HG02970 (cell line): ENCODE data around the gene COPS4.
"Not testable (repeated sequence)": the region's sequence is repeated elsewhere in the genome, so short reads cannot be mapped to it uniquely, and the experiment has no call there.

ENCODE experiments used
- ATAC-seq: cut with Tn5 transposase; IDR thresholded peaks from one replicate; pipeline ENCODE4 v1.9.1; 2021; ENCODE audit warnings: mild to moderate bottlenecking, moderate library complexity, moderate number of reproducible peaks; ENCODE audit not compliant: unreplicated experiment, low FRiP score

COPS4 gene

DNA sequence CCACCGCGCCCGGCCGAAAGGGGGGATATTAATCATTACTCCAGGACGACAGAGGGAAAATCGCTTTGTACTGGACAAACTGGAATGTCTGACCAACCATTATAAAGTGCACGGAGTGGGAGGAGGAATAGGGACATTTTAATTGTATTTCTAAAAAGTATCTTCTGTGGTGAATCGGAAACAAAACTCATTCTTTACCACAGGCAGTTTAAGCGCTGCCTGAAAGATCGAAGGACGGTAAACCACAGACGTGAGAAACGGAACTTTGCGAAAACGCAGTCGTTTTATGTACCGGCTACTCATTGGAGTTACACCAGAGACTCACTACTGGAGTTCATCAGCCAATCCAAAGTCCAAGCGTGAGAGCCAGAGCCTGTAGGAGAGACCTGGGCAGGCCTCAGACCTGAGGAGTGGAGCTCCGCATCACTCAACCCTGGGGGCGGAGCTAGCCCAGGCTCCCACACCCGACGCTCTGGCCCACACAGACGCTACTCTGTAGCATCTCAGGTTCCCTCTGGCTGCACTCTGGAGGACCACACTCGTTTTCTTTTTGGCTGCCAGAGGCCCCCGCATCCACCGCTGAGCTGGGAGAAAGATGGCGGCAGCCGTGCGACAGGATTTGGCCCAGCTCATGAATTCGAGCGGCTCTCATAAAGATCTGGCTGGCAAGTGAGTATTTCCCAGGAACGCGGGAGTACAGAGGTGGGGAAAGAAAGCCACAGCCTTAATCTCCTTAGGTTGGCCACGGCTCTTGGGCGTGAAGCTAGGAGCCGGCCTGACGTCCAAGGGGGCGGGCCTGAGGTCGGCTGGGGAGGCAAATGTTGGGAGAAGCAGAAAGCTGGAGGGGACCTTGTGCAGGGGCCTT is at the start of gene COPS4:
COPS4 (plus strand) TSS at position 554 of the 865 bp plus-strand sequence; CDS start at position 596, 42 bp downstream.
- ATAC-seq: peak; percentile 97

DNA sequence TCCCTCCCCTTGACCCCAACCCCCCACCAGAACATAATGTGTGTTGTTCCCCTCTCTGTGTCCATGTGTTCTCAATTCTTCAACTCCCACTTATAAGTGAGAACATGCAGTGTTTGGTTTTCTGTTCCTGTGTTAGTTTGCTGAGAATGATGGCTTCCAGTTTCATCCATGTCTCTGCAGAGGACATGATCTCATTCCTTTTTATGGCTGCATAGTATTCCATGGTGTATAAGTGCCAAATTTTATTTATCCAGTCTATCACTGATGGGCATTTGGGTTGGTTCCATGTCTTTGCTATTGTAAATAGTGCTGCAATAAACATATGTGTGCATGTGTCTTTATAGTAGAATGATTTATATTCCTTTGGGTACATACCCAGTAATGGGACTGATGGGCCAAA is 47.5 kb upstream of the COPS4 start:
- ATAC-seq: not testable (repeated sequence)

DNA sequence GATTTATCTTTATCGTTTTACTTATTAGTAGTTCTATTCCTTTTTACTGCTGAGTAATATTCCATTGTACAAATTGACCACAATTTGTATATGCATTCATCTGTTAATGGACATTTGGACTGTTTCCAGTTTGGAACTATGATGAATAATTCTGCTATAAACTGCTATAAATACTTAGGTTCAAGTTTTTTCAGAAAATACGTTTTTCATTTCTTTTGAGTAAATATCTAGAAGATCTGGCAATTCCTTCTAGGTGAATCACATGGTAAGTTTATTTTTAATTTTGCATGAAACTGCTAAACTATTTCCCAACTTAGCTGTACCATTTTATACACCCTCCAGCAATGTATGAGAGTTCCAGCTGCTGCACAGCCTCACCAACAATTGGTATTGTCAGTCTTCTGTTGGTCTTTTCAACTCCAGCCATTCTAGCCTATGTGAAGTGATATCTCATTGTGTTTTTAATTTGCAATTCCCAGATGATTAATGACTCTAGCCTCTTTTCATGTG is 46.6 kb upstream of the COPS4 start:
- no peak for ATAC-seq

DNA sequence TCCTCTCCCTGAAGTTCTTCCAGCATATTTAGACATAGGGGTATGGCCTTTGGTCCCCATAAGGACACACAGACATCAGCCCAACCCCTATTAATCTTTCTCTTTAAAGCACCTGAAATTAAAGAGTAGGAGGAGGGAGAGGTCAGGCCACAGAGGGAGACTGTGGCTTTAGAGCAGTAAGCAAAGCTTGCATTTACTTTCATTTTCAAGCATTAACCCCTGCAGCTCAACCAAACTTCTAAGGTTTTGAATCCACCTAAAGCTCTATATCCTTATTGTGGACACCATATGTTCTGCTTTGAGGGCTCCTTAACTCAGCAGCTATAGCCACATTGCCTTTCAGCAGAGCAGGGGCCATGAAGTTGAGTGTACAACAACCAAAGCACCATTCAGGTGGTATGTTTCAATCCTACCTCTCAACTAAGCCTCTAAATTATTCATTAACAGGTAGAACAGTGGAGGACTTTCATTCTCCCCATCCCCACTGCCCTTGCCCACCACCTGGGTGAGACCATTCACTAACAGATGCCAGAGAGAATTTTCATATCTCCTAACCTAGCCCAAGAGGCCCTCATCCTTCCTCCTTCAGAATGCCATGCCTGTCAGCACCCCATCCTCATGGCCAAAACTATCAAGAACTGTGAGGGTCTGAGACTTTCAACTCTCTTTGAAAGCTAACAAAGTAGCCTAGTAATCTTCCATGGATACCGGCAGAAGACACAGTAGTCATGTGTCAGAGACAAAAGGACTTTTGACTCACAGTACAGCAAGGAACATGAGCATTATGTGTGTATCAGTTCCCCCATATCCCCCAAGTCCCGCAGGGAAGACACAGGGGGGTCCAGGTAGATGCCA is 45.2 kb upstream of the COPS4 start:
- no peak for ATAC-seq

DNA sequence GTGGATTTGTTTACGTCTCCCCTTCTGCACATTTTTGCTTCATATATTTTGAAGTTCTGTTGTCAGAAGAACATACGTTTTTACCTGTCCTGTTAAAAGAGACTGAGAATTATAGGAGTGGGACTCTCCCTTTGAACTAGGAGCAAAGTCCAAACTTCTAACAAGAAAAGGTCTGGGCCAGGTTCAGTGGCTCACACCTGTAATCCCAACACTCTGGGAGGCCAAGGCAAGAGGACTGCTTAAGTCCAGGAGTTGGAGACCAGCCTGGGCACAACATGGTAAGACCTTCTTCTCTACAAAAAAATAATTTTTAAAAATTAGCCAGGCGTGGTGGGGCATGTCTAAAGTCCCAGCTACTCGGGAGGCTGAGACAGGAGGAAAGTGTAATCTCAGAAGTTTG is 40.1 kb upstream of the COPS4 start:
- no peak for ATAC-seq

DNA sequence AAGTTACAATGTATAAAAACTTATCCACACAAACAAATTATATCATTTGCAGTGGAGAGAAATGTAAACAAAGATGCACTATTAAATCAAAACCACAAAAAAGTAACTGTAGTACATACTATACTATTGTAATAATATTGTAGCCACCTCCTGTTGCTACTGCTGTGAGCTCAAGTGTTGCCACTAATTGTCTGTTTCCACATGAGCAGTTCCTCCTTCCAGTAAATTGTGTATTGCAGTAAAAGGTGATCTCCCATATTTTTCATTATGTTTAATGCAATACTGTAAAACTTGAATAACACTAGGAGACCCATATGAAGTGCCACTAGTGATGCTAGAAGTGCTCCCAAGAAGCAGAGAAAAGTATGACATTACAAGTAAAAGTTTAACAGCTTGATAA is 36.1 kb upstream of the COPS4 start:
- no peak for ATAC-seq

DNA sequence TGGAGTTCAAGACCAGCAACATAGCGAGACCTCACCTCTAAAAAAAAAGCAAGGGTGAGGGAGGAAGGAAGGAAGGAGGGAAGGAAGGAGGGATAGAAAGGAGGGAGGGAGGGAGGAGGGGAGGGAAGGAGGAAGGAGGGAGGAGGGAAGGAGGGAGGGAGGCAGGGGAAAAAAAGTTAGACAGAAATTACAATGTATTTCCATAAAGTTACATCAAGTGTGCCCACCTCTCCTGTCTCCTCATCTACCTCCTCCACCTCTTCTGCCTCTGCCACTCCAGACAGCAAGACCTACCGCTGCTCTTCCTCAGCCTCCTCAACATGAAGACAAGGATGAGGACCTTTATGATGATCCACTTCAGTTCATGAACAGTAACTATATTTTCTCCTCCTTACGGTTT is 32.7 kb upstream of the COPS4 start:
- no peak for ATAC-seq

DNA sequence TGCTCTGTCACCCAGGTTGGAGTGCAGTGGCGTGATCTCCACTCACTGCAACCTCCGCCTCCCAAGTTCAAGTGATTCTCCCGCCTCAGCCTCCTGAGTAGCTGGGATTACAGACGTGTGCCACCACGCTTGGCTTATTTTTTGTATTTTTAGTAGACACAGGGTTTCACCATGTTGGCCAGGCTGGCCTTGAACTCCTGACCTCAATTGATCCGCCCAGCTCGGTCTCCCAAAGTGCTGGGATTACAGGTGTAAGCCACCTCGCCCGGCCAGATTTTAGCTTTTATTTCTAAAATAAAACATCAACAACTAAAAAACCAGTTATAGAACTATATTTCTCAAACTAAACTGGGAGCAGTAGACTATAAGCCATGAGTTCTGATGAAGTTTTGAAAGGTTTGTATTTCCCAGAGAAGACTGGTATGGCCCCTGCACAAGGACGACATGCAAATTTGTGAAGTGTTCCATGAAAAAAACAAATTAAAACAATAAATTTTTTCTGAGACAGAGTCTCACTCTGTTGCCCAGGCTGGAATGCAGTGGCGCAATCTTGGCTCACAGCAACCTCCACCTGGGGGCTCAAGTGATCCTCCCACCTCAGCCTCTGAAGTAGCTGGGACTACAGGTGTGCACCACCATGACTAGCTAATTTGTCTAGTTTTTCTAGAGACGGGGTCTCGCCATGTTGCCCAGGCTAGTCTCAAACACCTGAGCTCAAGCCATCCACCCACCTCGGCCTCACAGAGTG is 31.8 kb upstream of the COPS4 start:
- not testable (repeated sequence) for ATAC-seq

DNA sequence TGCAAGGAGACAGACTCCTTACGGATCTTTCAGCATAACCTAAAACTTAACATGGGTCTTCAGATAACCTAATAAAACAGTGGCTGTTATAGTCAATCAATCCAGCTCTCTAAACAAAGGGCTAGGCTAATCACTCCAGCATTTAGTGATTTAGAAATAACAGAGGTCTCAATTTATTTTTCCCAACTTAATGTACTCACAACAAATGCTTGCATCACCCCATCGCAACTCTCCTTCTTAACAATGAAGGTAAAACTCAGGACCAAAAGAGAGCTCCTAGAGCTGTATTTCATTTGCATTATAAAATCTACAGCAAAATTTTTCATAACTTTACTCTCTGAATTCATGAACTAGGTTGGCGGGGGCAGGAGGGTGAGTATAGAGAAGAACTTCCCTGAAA is 25.5 kb upstream of the COPS4 start:
- ATAC-seq: no peak

DNA sequence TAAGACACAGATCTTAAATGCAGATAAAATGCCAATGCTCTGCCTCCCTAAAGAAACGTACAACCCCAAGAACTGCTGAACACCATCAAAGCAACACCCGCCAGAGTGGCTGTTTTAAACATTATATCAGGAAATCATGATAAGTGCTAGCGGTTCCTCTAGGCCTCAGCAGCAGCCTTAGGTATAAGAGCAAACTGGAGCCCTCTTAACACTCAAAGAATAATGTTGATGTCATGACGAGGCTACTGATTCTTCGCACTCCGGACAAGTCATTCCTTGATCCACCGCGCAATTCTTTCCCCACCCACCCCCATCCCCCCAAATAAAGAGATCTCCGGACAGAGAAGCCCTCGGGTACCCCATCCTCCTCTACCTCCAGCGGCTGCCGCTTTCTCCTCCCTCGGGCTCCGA is 24.9 kb upstream of the COPS4 start:
- ATAC-seq: no peak

DNA sequence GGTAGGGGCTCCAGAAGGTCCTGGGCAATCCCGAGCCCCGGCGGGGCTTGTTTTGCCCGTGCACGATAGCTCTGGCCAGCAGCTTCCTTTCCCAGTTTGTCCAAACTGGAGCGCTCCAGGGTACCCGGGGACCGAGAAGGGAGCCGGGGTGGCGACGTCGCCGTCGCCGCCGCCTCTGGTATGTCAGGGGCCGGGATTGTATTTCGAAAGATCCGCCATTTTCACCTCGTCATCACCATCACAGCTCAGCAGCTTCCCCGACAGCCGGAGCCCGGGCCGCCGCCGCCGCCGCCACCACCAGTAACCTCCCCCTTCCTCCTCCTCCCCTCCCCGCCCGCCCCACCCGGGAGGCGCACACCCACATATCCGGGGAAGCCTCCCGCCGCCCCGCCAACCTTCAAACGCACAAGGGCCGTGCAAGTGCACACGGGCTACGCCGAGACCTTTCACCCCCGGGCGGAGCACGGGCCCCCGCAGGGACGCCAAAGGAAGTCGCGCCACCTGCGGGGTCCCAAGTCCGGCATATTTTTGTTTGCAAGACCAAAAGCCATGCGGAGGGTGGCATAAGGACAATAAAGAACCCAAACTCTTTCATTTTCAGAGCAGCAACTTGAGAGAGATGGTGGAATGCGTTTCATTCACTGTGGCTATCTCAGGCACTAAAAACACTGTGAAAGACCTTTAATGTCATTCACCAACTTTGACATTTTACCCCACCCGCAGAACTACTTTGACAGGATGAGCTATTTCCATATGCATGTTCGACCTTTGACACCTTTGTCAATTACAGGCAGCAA is 24.3 kb upstream of the COPS4 start, which contains the start of gene LIN54:
LIN54 (minus strand) TSS at position 302 of the 797 bp plus-strand sequence. CDS start 25,979 bp downstream, outside the sequence.
- ATAC-seq: no peak

DNA sequence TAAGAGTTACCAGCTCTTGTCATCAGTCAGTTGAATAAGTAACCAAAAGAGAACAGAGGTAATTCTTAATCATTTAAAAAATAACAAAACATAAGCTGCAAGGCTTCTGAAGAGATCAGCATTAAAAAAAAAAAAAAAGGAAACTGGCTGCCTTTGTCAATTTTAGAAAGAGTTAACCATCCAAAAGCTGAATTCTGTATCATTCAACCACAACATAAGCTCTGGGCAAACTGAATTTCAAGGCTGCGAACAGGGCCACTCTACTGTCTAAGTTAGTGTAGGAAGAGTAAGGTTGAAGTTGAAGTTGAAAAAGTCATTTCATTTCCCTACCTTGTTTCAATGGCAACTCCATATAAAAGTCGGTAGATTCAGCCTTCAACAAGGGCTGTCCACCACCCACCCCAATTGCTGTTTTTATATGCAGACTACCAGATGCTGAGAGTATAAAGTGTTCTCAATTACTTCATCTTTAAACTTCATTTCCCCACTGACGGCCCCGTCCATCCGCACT is 23.2 kb upstream of the COPS4 start:
- no peak for ATAC-seq

DNA sequence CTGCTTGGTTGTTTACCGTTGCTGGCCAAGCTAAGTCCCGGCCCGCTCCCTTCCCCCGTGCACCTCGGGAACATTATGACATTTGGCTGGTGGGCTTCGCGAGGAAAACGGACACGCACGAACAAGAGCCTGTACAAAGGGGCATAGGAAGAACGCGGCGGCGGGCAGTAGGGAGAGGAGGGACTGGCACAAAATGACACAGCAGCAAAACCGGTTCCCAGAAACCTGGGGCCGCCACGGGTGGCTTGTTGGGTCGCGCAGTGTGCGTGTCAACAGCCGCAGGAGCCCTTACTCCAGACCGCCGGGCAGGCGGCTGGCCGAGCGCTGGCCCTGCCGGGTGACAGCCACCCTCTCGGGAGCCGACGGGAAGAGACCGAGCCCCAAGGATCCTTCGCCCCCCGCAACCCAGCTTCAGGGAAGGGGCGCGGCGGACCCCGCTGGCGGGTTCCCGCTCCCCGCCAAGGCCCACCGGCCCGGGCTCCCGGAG is 22.7 kb upstream of the COPS4 start:
- peak; percentile 2 for ATAC-seq

DNA sequence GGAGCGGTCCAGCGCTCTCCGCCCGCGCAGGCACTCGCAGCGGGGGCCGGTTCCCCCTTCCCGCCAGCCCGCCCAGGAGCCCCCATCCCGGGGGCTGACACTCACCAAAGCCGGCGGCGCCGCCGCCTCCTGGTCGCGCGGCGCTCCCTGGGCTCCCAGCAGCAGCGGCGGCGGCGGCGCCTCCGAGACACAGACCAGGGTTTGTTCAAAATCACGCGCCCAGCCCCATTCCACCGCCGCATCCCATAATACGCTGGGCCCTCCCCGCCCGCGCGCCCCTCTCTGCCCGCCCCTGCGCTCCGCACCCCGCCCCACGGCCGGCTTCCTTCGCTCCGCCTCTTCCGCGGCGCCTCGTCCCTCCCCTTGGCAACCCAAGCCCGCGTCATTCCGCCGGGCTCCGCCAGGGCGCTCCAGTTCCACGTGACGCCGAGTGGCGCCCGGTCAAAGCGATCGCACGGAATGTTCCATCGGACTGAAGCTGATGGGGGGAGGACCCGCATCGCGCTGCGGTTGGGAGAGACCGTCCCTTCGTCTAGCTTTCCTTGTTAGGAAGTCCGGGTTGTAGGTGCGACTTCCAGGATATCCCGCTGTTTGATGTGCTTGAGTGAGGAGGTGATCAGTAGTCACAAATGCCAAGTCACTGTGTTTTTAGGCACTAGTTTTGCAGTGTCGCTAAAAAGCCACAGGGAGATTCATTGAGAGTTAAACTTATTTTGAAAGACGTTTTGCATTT is 22.1 kb upstream of the COPS4 start:
- ATAC-seq: peak; percentile 80

DNA sequence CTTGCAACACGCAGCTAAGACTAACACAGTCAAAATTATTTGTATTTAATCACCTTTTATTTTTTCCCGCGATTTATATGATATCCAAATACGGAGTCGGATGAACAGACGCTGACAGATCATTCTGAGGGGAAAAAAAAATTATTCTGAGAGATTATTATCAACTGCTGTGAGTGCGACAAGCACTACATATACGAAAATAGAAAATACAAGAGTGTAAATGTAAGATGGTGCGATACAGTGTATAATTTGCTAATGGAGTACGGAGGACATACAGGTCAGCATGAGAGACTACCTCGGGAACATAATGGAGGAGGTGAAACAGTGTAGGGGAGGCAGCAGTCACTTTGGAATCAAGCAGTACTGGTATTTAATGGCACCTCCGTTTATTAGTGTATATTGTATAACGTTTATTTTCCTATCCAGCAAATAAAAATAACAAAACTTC is 21.5 kb upstream of the COPS4 start:
- no peak for ATAC-seq

DNA sequence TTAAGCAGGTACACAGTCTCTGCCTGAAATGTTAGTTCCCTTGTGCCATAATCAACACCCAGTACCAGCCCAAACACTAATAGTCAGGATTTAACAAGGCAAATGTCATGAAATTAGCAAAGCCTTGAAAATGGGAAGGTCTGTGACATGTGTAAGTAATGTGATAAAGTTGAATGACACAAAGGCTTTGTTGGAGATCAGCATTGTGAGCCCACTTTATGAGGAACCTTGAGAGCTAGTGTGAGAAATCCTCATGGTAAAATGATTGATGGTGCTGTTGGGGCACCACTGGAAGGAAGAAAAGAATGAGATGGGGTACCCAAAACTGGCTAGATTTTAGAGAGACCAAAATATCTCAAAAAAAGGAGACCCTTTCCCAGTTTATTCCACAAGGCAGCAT is 21.1 kb upstream of the COPS4 start:
- ATAC-seq: no peak

DNA sequence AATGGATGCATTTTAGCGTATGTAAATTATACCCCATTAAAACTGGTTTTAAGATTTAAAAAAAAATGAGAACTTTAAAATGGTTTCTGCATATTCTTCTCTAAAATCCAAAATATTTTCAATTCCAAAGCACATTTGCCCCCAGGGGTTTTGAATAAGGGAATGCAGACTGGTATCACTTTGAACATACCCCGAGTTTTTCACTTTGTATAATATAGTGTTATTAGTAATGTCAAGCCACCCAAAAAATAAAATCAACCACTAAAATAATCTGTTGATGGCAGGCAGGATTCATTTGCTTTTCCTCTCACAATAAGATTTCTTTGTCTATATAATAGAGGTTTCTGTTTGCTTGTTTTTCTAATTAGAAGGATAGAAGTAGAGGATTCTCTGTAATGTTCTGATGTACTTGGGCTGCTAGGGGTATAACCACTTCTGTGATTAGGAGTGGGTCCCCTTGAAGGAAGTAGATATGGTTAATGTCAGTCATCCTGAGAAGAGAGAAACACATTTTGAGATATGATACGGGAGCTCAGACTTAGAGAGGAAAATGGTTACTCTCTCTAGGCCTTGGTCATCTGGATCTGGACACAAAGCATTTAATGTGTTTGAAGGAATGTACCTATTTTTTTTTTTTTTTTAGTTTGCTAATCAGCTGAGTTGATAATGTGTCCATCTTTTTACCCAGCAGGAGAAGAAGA is 15.0 kb upstream of the COPS4 start:
- ATAC-seq: no peak
